Esophagus (tissue), 2 donors: ENCODE measurements around the gene MRPS35. TPM values are rescaled to one million over a fixed set of nuclear protein-coding genes. Genes with fewer than 3 reads are reported as not detected.

ENCODE experiments used
- H3K27ac ChIP-seq, 2 donors: one replicate each; pipeline ENCODE4 v1.5.1; 2013; ENCODE audit warnings: low read depth in 2 of 2, mild to moderate bottlenecking in 2 of 2, inconsistent platforms in 1 of 2, low read length in 1 of 2, moderate library complexity in 1 of 2
- H3K27me3 ChIP-seq, 2 donors: one replicate each; pipeline ENCODE4 v1.6.1; 2013; ENCODE audit warnings: low read length in 2 of 2, control low read depth in 1 of 2, mild to moderate bottlenecking in 1 of 2; ENCODE audit not compliant: insufficient read depth in 2 of 2, control insufficient read depth in 1 of 2
- H3K36me3 ChIP-seq, 2 donors: one replicate each; pipeline ENCODE4 v1.6.1; 2013; ENCODE audit warnings: low read length in 1 of 2; ENCODE audit not compliant: control insufficient read depth in 2 of 2, insufficient read depth in 2 of 2
- H3K4me1 ChIP-seq, 2 donors: one replicate each; pipeline ENCODE4 v1.6.1; 2013; ENCODE audit warnings: low read length in 1 of 2; ENCODE audit not compliant: control insufficient read depth in 2 of 2, insufficient read depth in 2 of 2
- H3K4me3 ChIP-seq, 2 donors: one replicate each; pipeline ENCODE4 v1.5.1; 2013; ENCODE audit warnings: low read length in 2 of 2, mild to moderate bottlenecking in 2 of 2, low read depth in 1 of 2, moderate library complexity in 1 of 2
- H3K9me3 ChIP-seq, 2 donors: one replicate each; pipeline ENCODE4 v1.6.1; 2013; ENCODE audit warnings: mild to moderate bottlenecking in 2 of 2, low read depth in 1 of 2, low read length in 1 of 2, moderate library complexity in 1 of 2; ENCODE audit not compliant: control insufficient read depth in 2 of 2, insufficient read depth in 1 of 2
- WGBS, 2 donors: extraction: QIAGEN DNeasy Blood & Tissue Kit; methylation state at CpG; one replicate each; pipeline ENCODE4 v1.1.7; 2013; 5-methylcytosine and 5-hydroxymethylcytosine counted together
- polyA plus RNA-seq, 2 donors: library from polyadenylated mRNA; stranded (reverse); fragments of 200-250 nt; gene quantifications; one replicate each; pipeline ENCODE4 v1.2.3, GENCODE V29; 2013
- donor health status: healthy with polysubstance abuse.
- donor health status: Bipolar disorder and iron deficiency.

The MRPS35 gene
- polyA plus RNA-seq, 2 donors = 17.8 to 35.3 TPM

DNA sequence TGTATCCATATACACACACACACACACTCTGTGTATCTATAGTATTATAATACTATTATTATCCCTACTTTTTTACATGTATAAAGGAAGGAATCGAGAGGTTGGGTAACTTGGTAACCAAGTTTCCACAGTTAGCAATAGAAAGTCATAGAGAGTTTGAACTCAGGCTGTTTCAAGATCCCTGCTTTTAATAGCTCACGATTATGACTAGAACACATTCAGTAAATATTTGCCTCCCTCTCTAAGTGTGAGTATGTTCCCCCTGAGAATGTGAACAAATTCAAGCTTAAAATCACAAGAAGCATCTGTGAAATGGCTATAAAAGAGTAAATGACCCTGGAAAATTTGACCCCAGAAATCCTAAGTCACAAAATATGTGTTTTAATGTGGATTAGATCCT is 25.4 kb upstream of the MRPS35 start:
- WGBS, 2 donors = 83 to 84% methylated on average over 2 of the region's 2 CpGs
- Histone ChIP-seq H3K36me3 (peaks cover 0 to 9% of the 10 kb centered on the region in 2 donors), H3K4me3 (no peak overlapping the region), H3K27me3 (no peaks in the 10 kb centered on the region), H3K4me1 (no peaks in the 10 kb centered on the region), H3K27ac (no peak overlapping the region), H3K9me3 (no peaks in the 10 kb centered on the region)

DNA sequence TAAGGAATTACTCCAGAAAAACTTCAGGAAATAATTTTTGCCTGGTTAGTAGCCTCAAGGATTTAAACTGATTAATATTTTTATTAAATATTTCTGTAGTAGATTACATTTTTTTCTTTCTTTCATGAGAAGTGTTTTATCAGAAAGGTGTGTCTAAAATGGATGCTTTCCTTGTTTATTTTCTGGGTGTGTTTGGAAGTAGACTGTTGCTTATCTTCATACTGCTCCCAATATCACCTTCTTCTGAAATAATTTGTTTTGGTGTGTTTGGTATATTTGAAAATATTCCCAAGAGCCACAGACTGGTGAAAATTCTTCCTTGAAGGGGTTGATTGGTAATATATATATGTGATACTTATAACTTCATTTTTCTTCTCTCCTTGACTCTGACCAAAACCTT is 24.5 kb upstream of the MRPS35 start:
- Histone ChIP-seq H3K27ac (no peak overlapping the region), H3K9me3 (no peaks in the 10 kb centered on the region), H3K4me1 (no peaks in the 10 kb centered on the region), H3K27me3 (no peaks in the 10 kb centered on the region), H3K4me3 (no peak overlapping the region), H3K36me3 (peaks cover 0 to 11% of the 10 kb centered on the region in 2 donors)

DNA sequence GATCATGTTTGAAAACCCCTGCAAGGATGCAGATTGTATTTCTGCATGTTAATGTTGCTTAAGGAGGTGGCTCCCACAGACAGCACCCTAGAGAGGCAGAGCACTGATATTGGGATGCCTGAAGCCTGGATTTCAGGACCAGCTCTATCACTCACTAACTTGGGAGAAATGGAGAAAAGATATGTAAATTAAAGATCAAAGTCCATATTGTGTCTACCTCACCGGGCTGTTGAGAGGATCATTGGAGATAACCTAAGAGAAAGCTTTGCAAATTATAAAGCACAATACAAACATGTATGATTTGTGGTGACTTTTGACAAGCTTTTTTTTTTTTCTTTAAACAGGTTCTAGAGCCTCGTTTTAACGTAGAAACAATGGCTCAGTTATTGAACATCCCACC is 22.0 kb upstream of the MRPS35 start:
- 83 to 89% methylated on average over 3 of the region's 3 CpGs for WGBS, 2 donors
- Histone ChIP-seq H3K27ac (no peak overlapping the region), H3K36me3 (peaks cover 0 to 12% of the 10 kb centered on the region in 2 donors), H3K4me3 (no peak overlapping the region), H3K27me3 (no peaks in the 10 kb centered on the region), H3K4me1 (no peaks in the 10 kb centered on the region), H3K9me3 (no peaks in the 10 kb centered on the region)

DNA sequence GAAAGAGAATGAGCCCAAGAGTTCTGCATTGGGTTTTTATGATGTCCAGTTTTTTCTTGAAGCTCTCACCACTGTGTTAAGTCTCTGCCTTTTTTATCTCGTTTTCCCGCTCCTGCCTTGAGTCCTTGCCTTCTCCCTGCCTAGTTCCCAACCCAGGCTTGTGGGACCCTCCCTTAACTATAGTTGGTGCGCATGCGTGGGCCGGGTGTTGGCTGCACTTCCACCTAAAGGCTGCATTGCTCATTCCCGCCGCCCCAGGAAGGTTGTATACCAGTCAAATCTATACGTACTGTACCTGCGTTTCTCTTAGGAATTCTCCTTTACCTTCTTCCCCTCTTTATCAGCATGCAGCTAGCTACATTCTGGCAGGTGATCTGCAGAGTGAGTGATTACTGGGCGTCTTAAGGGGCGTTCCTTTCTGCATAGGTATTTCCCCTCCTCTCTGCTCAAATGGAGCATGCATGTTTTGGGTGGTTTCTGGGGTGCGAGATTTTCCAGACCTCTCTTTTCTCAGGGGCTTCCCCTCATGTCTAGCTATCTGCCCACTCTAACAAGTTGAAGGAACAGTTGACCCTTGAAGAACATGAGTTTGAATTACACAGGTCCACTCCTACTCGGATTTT is 21.0 kb upstream of the MRPS35 start:
- no peaks in the 10 kb centered on the region for H3K9me3 ChIP-seq
- H3K4me1 ChIP-seq = no peaks in the 10 kb centered on the region
- no peaks in the 10 kb centered on the region for H3K27me3 ChIP-seq
- WGBS, 2 donors = 92 to 93% methylated on average over 13 of the region's 13 CpGs
- H3K4me3 ChIP-seq = no peak overlapping the region
- no peak overlapping the region for H3K27ac ChIP-seq
- H3K36me3 ChIP-seq = peaks cover 0 to 12% of the 10 kb centered on the region in 2 donors

DNA sequence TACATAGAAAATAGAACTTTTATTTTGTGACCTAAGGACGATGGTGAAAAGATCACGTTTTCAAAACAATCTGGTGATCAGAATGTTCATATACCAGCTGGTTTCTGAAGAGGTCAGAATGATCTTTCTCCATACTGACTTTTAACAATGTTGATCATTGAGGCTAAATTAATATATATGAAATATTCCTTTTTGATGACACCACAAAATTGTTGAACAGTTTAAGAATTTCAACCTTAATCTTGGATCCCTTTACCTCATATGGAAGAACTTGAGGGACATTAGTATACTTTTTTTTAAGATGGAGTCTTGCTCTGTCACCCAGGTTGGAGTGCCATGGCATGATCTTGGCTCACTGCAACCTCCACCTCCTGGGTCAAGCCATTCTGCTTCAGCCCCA is 17.2 kb upstream of the MRPS35 start:
- peaks cover 0 to 14% of the 10 kb centered on the region in 2 donors for H3K36me3 ChIP-seq
- no peaks in the 10 kb centered on the region for H3K27me3 ChIP-seq
- 85 to 86% methylated on average over 2 of the region's 2 CpGs for WGBS, 2 donors
- H3K4me1 ChIP-seq = no peaks in the 10 kb centered on the region
- H3K4me3 ChIP-seq = no peak overlapping the region
- no peaks in the 10 kb centered on the region for H3K9me3 ChIP-seq
- no peak overlapping the region for H3K27ac ChIP-seq

DNA sequence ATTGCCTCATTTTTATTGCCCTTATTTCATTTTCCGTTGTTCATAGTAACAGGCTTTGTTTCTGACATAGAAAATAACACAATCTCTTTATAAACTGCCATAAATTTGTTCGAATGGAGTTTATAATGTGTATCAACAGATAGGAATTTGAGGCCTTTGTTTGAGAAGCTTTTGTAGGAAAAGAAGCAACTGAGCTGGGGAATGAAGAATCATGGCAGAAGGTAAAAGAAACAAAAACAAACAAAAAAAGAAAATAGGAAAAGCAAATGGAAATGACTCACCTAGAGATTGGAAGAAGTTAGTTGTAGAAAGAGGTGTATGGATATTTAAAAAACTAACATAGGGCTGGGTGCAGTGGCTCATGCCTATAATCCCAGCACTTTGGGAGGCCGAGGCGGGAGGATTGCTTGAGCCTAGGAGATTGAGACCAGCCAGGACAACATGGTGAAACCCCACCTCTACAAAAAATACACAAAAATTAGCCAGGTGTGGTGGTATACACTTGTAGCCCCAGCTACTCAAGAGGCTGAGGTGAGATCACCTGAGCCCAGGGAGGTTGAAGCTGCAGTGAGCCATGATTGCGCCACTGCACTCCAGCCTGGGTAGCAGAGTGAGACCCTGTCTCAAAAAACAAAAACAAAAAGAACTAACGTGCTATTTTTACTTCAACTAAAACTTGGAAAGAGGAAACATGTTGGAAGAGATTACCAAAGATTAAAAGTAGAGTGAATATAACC is 14.9 kb upstream of the MRPS35 start:
- H3K4me3 ChIP-seq = no peak overlapping the region
- H3K27me3 ChIP-seq = no peaks in the 10 kb centered on the region
- H3K9me3 ChIP-seq = no peaks in the 10 kb centered on the region
- H3K4me1 ChIP-seq = no peaks in the 10 kb centered on the region
- WGBS, 2 donors = 85 to 87% methylated on average over 6 of the region's 6 CpGs
- no peak overlapping the region for H3K27ac ChIP-seq
- peaks cover 0 to 5% of the 10 kb centered on the region in 2 donors for H3K36me3 ChIP-seq

DNA sequence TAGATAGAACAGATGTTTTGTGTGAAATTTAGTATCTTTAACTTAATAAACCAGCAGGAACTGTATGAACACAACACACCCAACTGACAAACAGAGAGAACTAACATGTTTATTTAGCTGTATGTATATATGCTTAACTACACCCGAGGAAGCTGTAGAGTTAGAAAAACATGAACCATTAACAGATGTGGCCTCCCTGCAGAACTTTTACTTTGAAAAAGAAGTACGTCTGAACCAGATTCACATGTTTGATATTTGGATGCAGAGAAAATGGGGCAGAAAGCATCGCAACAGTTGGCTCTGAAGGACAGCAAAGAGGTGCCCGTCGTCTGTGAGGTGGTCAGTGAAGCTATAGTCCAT is 14.4 kb upstream of the MRPS35 start, which contains the start of gene REP15:
TSS of gene REP15 (plus strand) at position 155 of the 360 bp plus-strand sequence. CDS start at position 271, 116 bp downstream.
- Histone ChIP-seq H3K4me3 (no peak within 1 kb of the TSS), H3K4me1 (no peaks in the 10 kb centered on the region), H3K27ac (no peak within 1 kb of the TSS), H3K36me3 (peaks cover 0 to 5% of the 10 kb centered on the region in 2 donors), H3K9me3 (no peaks in the 10 kb centered on the region), H3K27me3 (no peaks in the 10 kb centered on the region)
- WGBS, 2 donors = 72% methylated on average over 5 of the region's 5 CpGs

DNA sequence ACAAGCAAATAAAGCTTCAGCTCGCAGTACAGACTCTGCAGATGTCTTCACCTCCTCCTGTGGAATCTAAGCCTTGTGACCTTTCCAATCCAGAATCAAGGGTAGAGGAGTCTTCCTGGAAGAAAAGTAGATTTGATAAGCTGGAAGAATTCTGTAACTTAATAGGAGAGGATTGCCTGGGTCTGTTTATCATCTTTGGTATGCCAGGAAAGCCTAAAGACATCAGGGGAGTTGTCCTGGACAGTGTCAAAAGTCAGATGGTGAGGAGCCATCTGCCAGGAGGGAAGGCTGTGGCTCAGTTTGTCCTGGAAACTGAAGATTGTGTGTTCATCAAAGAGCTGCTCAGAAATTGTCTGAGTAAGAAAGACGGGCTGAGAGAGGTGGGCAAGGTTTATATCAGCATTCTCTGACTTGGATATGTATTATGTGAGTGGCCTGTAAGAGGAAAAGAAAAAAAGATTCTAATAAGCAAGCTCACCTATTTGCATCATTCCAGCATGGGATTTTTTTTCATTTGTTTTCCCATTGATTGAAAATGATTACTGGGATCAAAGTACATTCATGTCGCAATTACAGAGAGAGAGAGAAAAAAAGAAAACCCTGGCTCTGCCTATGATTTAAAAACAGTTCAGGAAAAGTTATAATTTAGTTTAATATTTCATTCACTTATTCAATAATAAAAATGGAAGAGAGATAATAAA is 13.6 kb upstream of the MRPS35 start:
- 57 to 87% methylated on average over 3 of the region's 3 CpGs for WGBS, 2 donors

DNA sequence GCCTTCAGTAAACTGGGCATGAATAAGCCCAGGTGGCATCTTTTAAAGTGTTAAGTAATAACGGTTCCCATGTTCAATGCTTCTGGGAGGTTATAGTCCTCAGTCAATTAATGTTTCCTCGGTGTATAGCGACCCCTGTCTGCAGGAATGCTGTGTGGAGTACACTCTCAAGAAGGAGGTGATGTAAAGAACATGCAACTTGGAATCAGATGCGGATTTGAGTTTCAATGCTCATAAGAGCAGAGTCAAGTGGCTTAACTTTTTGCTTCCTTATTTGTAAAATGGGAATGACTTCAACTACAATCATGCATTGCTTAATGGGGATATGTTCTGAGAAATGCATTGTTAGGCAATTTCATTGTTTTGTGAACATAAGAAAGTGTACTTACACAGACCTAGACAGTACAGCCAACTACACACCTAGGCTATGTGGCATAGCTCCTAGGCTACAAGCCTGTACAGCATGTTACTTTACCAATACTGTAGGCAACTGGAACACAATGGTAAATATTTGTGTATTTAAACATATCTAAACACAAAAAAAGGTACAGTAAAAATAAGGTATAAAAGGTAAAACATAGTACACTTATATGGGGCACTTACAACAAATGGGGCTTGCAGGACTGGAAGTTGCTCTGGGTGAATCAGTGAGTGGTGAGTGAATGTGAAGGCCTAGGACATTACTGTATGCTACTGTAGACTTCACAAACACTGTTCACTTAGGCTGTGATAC is 6.7 kb upstream of the MRPS35 start:
- Histone ChIP-seq H3K36me3 (no peaks in the 10 kb centered on the region), H3K4me1 (peaks cover 0 to 2% of the 10 kb centered on the region in 2 donors), H3K4me3 (no peak overlapping the region), H3K9me3 (no peaks in the 10 kb centered on the region), H3K27ac (no peak overlapping the region), H3K27me3 (no peaks in the 10 kb centered on the region)
- WGBS, 2 donors = 4 to 6% methylated on average over 4 of the region's 4 CpGs

More for the DNA sequence above, 13.6 kb upstream of the MRPS35 start:
- Histone ChIP-seq H3K27ac (no peak overlapping the region), H3K4me3 (no peak overlapping the region), H3K9me3 (no peaks in the 10 kb centered on the region), H3K36me3 (peaks cover 0 to 5% of the 10 kb centered on the region in 2 donors), H3K4me1 (no peaks in the 10 kb centered on the region), H3K27me3 (no peaks in the 10 kb centered on the region)
